GM20000 (cell line): Measurements from ENCODE around the gene ARF1.

Experiments used
- DNase-seq: peaks from one replicate; pipeline ENCODE4 v3.0.0; 2012; ENCODE audit warnings: low spot score
- TF ChIP-seq, protein P1 (sequence below): IDR thresholded peaks from 2 replicates; pipeline ENCODE4 v1.5.1; 2012; ENCODE audit warnings: mild to moderate bottlenecking, control low read depth; ENCODE audit errors: extremely low read depth, missing control alignments

Gene ARF1

DNA sequence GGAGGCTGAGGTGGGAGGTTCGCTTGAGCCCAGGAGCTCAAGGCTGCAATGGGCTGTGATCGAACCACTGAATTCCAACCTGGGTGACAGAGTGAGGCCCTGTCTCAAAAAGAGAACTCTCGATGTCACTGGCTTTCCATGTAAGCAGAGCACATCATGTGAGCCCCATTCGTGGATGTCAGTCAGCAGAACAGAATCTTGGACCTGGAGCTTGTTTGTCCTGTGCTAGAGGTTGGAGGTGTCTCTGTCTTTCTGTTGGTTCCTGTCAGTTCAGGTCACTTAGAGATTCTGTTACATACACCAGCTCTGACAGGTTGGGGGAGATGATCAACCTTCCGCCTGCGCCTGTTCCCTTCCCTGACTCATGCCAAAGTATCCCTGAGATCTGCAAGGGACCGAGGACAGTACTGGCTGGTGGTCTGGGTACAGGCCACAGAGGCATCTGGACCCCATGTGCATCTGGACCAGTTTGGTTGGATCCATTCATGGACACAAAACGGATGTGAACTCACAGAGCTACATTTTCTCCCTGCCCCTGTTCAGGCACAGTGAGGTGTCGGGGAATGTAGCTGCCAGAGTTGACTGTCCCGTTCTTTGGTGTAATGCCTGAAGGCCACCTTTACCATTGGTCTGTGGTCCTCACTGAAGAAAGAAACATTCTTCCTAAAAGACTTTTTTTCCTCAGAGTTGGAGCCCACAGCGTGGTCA, 10.0 kb downstream of the ARF1 start:
- TF ChIP-seq, protein P1, sequence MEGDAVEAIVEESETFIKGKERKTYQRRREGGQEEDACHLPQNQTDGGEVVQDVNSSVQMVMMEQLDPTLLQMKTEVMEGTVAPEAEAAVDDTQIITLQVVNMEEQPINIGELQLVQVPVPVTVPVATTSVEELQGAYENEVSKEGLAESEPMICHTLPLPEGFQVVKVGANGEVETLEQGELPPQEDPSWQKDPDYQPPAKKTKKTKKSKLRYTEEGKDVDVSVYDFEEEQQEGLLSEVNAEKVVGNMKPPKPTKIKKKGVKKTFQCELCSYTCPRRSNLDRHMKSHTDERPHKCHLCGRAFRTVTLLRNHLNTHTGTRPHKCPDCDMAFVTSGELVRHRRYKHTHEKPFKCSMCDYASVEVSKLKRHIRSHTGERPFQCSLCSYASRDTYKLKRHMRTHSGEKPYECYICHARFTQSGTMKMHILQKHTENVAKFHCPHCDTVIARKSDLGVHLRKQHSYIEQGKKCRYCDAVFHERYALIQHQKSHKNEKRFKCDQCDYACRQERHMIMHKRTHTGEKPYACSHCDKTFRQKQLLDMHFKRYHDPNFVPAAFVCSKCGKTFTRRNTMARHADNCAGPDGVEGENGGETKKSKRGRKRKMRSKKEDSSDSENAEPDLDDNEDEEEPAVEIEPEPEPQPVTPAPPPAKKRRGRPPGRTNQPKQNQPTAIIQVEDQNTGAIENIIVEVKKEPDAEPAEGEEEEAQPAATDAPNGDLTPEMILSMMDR: no peak
- DNase-seq: no peak

DNA sequence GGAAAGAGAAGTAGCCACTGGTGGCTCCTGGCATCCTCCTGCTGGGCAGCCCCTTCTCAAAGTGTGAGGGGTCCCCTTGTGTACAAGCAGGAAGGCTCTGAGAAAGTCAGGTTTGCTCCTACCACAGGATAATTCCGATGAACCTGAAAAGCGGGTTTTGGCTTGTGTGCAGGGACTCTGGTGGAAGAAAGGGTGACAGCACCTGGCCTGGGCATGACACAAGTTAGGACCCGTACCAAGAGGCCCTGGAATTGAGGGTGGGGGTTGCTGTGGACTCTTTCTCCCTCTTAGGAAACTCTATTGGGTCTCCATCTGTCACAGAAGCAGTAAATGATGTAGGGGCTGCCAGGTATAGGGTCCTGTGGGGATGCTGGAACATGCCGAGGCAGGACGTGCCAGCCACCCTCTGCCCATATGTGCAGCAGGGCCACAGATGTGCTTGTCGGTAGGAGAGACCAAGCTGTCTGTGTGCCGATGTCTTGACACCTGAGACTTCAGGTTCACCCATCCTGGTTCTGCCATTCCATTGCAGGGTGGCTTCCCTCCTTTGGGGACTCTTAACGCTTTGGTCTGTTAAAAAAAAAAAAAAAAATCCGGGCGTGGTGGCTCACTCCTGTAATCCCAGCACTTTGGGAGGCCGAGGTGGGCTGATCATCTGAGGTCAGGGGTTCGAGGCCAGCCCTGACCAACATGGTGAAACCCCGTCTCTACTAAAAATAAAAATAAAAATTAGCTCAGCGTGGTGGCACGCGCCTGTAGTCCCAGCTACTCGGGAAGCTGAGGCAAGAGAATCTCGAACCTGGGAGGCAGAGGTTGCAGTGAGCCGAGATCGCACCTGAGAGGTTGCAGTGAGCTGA, 10.8 kb downstream of the ARF1 start:
- TF ChIP-seq, protein P1: no peak

DNA sequence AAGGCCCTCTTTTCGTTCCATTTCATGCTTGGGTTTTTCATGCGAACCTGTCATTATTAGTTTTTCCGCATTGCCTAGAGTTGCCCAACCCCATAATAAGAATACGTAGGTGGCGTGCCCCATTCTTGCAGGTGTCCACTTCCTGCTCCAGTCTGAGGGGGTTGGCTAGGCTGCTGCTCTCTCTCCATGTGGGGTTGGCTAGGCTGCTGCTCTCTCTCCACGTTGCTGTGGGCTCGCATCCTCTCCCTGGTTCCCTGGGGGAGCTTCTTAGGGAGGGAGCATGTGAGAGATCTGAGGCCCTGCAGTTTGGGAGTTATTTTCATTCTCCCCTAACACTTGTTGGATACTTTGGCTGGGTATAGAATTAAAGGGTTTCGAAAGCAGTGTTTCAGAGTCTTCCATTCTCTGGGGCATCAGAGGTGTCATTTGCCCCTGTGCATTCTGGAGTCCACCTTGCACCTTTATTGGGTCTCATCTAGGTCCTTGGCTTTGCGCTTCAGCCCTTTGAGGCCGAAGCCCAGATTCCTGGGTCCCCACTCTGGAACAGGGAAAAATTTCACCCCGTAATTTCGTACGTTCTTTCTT, 12.0 kb downstream of the ARF1 start:
- no peak for DNase-seq
- TF ChIP-seq, protein P1: no peak

More for the DNA sequence above, 10.8 kb downstream of the ARF1 start:
- DNase-seq: no peak

DNA sequence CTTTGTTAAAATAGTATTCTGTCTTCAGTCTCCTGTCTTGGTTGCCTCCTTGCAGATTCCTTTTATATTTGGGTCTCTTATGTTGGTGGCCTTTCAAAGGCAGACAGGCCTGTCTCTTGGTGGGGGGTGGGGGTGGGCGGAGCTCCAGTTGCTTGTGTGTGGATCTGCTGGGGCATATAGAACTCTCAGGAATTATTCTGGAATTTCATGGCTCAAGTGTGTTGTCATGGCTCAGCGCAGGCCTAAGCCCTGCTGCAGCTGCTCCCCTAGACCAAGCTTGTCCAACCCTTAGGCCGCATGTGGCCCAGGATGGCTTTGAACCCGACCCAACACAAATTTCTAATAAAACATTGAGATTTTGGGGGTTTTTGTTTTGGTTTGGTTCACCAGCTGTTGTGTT, 12.7 kb downstream of the ARF1 start:
- TF ChIP-seq, protein P1: no peak
- DNase-seq: no peak

DNA sequence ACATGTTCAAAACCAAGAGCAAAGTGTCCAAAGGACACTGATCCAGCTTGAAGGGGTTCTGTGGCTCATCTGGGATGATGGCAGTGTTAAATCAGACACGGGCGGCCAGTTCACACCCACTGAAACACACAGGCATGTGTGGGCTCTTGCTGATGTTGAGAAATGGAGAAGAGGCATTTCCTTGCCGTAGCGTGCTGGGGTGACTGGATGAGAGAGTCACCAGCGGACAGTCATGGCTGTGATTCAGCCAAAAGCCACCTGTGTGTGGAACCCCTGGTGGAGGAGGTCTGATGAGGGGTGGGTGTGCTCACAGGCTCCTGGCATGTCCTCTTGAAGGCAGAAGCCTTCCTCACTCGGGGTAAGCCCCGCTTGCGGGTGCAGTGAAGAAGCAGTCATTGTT, 13.4 kb downstream of the ARF1 start:
- DNase-seq: no peak
- TF ChIP-seq, protein P1: no peak

DNA sequence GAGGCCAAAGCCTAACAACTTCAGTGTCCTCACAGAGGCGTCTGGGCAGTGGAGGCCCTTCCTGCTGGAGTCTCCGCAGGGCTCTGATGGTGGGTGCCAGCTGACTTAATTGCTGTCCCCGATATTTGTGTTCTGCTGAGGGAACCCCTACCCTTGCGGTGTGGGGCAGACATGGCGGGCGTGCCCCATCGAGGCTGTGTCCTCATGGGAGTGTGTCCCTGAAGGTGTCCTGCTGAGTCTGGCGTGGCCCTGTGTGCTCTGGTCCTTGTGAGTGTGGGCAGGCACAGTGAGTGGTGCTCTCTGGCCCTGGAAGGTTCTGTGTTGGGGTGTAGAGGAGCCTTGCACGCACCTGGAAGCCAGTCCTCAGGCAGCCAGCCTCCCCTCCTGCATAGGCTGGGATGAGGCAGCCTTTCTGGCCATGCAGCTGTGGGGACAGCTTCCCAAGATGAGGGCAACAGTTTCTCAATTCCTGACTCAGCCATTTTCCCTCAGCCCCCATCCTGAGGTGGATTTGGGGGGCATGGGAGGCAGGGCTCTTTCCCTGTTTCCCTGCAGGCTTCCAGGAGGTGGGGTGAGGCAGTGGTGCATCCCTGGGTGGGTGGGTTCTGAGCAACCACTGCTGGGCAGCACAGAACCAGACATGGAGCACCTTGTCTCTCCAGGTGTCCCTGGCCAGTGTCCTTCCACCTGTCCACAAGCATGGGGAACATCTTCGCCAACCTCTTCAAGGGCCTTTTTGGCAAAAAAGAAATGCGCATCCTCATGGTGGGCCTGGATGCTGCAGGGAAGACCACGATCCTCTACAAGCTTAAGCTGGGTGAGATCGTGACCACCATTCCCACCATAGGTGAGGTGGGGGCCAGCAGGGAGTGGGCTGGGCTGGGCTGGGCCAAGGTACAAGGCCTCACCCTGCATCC, 14.2 kb downstream of the ARF1 start:
- TF ChIP-seq, protein P1: no peak

More for the DNA sequence above, 14.2 kb downstream of the ARF1 start:
- no peak for DNase-seq
